AG04449 (cell line): Measurements from ENCODE around the gene GBF1.
"Not testable (repeated sequence)": the region's sequence is repeated elsewhere in the genome, so short reads cannot be mapped to it uniquely, and the experiment has no call there.

ENCODE experiments used
- CTCF ChIA-PET: fragments of 350-600 bp; formaldehyde crosslinking; extraction: SDS; loops from one replicate; lab custom pipeline; 2021; ENCODE audit warnings: antibody characterized with exemption; lab: Yijun Ruan, JAX
- POLR2A ChIA-PET: fragments of 400-600, 350-600 bp; formaldehyde crosslinking; extraction: SDS; loops from one replicate; lab custom pipeline; 2020; ENCODE audit warnings: antibody characterized with exemption, inconsistent platforms; lab: Yijun Ruan, JAX
- DNase-seq: peaks from one replicate; pipeline ENCODE4 v3.0.0-alpha.2; 2010; ENCODE audit warnings: low read depth, low spot score
- H3K4me3 ChIP-seq: 2 replicates; pipeline ENCODE4 v1.5.1; 2011; ENCODE audit warnings: low read depth, mild to moderate bottlenecking, control low read depth, low read length
- TF ChIP-seq, protein P1 (sequence below): IDR thresholded peaks from one replicate; pipeline ENCODE4 v1.5.1; 2011; ENCODE audit warnings: mild to moderate bottlenecking, moderate library complexity, low read length, control low read depth, inconsistent platforms; ENCODE audit not compliant: insufficient read depth; ENCODE audit errors: missing control alignments

Gene GBF1

DNA sequence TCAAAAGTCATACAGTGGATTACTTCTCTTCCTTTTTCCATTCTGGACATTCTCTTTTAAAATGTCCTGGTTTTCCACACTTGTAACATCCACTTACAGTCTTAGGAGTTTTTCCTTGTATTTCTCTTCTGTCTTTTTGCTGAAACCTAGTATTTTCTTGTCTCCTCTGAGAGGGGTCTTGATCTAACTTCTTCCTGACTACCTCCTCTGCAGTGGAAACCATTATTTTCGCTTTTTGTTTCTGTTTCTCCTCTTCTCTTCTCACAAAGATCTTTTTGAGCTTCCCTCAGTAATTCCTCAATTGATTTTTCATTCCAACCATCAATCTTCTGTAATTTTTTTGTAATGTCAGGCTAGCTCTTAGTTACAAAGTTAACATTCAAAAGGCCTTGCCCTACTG, 42.9 kb upstream of the GBF1 start:
- POLR2A ChIA-PET: no interaction called here
- CTCF ChIA-PET: no interaction called here
- TF ChIP-seq, protein P1, sequence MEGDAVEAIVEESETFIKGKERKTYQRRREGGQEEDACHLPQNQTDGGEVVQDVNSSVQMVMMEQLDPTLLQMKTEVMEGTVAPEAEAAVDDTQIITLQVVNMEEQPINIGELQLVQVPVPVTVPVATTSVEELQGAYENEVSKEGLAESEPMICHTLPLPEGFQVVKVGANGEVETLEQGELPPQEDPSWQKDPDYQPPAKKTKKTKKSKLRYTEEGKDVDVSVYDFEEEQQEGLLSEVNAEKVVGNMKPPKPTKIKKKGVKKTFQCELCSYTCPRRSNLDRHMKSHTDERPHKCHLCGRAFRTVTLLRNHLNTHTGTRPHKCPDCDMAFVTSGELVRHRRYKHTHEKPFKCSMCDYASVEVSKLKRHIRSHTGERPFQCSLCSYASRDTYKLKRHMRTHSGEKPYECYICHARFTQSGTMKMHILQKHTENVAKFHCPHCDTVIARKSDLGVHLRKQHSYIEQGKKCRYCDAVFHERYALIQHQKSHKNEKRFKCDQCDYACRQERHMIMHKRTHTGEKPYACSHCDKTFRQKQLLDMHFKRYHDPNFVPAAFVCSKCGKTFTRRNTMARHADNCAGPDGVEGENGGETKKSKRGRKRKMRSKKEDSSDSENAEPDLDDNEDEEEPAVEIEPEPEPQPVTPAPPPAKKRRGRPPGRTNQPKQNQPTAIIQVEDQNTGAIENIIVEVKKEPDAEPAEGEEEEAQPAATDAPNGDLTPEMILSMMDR: no peak
- no peak for DNase-seq
- no peak overlapping the region for H3K4me3 ChIP-seq

DNA sequence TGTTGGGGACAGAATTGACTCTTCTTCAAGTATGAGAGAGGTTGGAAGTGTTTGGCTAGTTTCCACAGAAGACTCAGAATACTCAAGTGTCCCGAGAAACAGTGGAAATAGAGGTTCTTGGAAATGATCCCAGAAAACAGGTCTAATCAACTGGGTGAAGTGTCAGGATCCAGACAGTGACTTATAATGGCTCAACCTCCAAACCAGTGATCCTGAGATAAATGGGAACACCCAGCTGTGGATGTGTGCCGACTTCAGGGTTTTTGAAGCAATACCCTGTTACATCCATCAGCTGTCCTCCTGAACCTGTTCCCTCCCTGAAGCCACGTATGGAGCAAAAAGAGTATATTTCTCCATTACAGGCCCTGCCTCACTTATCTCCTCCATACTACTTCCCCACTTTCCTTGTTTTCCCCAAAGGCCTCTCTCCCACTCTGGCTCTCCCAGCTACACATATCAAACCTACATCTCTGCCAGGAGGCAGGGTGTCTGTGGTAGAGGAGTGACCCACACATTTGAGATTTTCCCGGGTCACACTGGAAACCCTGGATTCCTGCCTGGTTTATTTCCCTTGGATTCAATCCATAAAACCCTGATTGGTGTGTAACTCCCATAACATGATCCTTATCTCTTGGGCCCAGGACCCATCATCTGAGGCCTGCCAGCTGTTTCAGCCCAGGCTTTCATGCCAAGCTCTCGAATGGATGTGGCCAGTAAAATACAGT, 36.9 kb upstream of the GBF1 start:
- H3K4me3 ChIP-seq: no peak overlapping the region
- no peak for DNase-seq
- TF ChIP-seq, protein P1: no peak
- ChIA-PET POLR2A (interaction anchor here (0.7 kb wide), 1 partner anchor 169 kb away, joined by 3 read pairs; no protein-coding TSS in a partner anchor), CTCF (interaction anchor here (0.9 to 2.3 kb wide), 3 partner anchors 21 to 143 kb away, joined by 3 to 10 read pairs (median 5); no protein-coding TSS in a partner anchor)

DNA sequence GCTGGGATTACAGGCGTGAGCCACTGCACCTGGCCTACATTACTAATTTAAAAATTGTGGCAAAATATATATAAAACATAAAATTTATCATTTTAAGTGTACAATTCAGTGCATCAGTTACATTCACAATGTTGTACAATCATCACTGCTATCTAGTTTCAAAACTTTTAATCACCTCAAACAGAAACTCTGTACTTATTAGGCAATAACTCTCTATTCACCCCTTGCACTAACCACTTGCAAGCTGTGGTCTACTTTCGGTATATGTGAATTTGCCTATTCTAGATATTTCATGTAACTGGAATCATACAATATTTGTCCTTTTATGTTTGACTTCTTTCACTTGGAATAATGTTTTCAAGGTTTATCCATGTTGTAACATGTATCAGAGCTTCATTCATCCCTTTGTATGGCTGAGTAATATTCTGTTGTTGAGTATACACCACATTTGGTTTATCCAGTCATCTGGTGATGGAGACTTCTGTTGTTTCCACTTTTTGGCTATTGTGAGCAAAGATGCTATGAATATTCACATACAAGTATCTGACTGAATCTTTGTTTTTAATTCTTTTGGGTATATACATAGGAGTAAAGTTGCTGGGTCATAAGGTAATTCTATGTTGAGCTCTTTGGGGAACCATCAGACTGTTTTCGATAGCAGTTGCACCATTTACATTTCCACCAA, 33.6 kb upstream of the GBF1 start:
- no peak for DNase-seq
- CTCF ChIA-PET: interaction anchor here (0.7 to 2.5 kb wide), 6 partner anchors 9 to 263 kb away, joined by 3 to 5 read pairs (median 4); no protein-coding TSS in a partner anchor
- POLR2A ChIA-PET: no interaction called here
- no peak overlapping the region for H3K4me3 ChIP-seq
- TF ChIP-seq, protein P1: no peak

DNA sequence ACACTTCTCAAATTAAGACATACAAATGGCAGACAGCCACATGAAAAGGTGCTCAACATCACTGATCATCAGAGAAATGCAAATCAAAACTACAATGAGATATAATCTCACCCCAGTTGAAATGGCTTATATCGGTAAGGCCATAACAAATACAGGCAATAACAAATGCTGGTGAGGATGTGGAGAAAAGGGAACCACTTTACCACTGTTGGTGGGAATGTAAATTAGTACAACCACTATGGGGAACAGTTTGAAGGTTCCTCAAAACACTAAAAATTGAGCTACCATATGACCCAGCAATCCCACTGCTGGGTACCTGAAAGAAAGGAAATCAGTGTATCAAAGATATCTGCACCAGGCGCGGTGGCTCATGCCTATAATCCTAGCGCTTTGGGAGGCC, 31.7 kb upstream of the GBF1 start:
- DNase-seq, POLR2A ChIA-PET, H3K4me3 ChIP-seq: not testable (repeated sequence)
- CTCF ChIA-PET: interaction anchor here (1.0 to 1.7 kb wide), 2 partner anchors 138 to 186 kb away, joined by 3 to 4 read pairs; no protein-coding TSS in a partner anchor

DNA sequence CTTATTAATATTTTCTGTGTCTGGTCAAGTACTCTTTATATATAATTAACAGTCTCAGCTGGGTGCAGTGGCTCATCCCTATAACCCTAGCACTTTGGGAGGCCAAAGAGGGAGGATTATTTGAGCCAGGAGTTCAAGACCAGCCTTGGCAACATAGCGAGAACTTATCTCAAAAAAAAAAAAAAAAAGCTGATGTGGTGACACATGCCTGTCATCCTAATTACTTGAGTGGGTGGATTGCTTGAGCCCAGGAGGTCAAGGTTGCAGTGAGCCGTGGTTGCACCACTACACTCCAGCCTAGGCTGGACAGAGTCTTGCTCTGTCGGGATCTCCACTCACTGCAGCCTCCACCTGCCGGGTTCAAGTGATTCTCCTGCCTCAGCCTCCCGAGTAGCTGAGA, 26.0 kb upstream of the GBF1 start:
- POLR2A ChIA-PET: no interaction called here
- DNase-seq: no peak
- CTCF ChIA-PET: interaction anchor here (0.9 to 4.9 kb wide), 2 partner anchors 11 to 180 kb away, joined by 3 to 37 read pairs; no protein-coding TSS in a partner anchor

DNA sequence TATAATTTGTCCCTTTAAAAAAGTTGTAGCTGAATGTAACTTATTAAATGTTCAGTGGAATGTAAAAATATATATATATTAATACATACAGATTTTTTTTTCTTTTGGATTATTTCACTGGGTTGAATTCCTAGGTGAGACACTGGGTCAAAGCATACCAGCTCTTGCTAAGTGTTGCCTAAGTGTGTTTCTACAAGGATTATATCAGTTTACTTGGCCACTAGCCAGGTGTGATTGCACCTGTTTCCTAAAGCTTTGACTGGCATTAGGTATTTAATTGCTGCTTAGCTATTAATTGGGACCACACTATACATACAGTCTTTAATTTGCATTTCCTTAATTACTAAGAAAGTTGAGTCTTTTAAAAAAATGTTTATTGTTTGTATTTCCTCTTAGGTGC, 24.7 kb upstream of the GBF1 start:
- ChIA-PET CTCF (interaction anchor here (0.6 to 4.9 kb wide), 7 partner anchors 8 to 440 kb away, joined by 3 to 37 read pairs (median 3); no protein-coding TSS in a partner anchor), POLR2A (no interaction called here)
- TF ChIP-seq, protein P1: no peak
- H3K4me3 ChIP-seq: no peak overlapping the region
- no peak for DNase-seq

More for the DNA sequence above, 26.0 kb upstream of the GBF1 start:
- no peak overlapping the region for H3K4me3 ChIP-seq
- TF ChIP-seq, protein P1: no peak
